Brain microvascular endothelial cell (primary cell): ENCODE measurements around the gene NUP210L.

Source experiments
- DNase-seq: peaks from one replicate; pipeline ENCODE4 v3.0.0-alpha.2; 2020
- H3K27ac ChIP-seq: fragments of 250-450 bp; sonication (Bioruptor Pico); 2 replicates; pipeline ENCODE4 v1.5.1; 2020; ENCODE audit warnings: mild to moderate bottlenecking, moderate library complexity
- H3K27me3 ChIP-seq: fragments of 250-450 bp; sonication (Bioruptor Pico); replicated peaks from 2 replicates; pipeline ENCODE4 v1.5.1; 2020; ENCODE audit warnings: mild to moderate bottlenecking
- H3K36me3 ChIP-seq: fragments of 250-450 bp; sonication (Bioruptor Pico); replicated peaks from 2 replicates; pipeline ENCODE4 v1.5.1; 2020; ENCODE audit warnings: mild to moderate bottlenecking
- H3K4me3 ChIP-seq: 2 replicates; pipeline ENCODE4 v1.5.1; 2011; ENCODE audit warnings: low read depth, mild to moderate bottlenecking, control low read depth, low read length, moderate library complexity
- CTCF ChIP-seq: IDR thresholded peaks from 2 replicates; pipeline ENCODE4 v1.5.1; 2011; ENCODE audit warnings: low read depth, mild to moderate bottlenecking, moderate library complexity, low read length, control low read depth, inconsistent platforms; ENCODE audit errors: missing control alignments
- in situ Hi-C: cut with HindIII; loops from 2 replicates; pipeline ENCODE4 v1.10.0; 2017; ENCODE audit warnings: low sequenced_read_pairs, low pct_ligation_motif_present

The NUP210L gene

GRCh38 chr1:154190550-154190949, 35.7 kb upstream of the NUP210L start:
- no peaks in the 10 kb centered on the region for H3K36me3 ChIP-seq
- peaks cover 7% of the 10 kb centered on the region for H3K27me3 ChIP-seq
- H3K4me3 ChIP-seq: no peak overlapping the region
- DNase-seq: no peak
- no peak for TF ChIP-seq CTCF
- in situ Hi-C loops: no loop called here
- no peak overlapping the region for H3K27ac ChIP-seq

GRCh38 chr1:154186852-154187501, 32.1 kb upstream of the NUP210L start:
- H3K36me3 ChIP-seq: no peaks in the 10 kb centered on the region
- no peaks in the 10 kb centered on the region for H3K27me3 ChIP-seq
- H3K27ac ChIP-seq: no peak overlapping the region
- no peak for DNase-seq
- TF ChIP-seq CTCF: no peak
- in situ Hi-C loops: no loop called here
- no peak overlapping the region for H3K4me3 ChIP-seq

GRCh38 chr1:154186177-154186576, 31.3 kb upstream of the NUP210L start:
- no peak overlapping the region for H3K27ac ChIP-seq
- peak; percentile 35 for DNase-seq
- no peak overlapping the region for H3K4me3 ChIP-seq
- H3K36me3 ChIP-seq: no peaks in the 10 kb centered on the region
- in situ Hi-C loops: no loop called here
- no peaks in the 10 kb centered on the region for H3K27me3 ChIP-seq
- peak; percentile 64 for TF ChIP-seq CTCF

- peaks cover 5% of the 10 kb centered on the region for H3K36me3 ChIP-seq
Measured at GRCh38 chr1:154183046-154183915, 28.4 kb upstream of the NUP210L start.

GRCh38 chr1:154182344-154183045, 27.6 kb upstream of the NUP210L start:
- peak overlapping the region; percentile 76 for H3K27ac ChIP-seq
- DNase-seq: peak; percentile 68
- peak overlapping the region; percentile 100 for H3K4me3 ChIP-seq
- in situ Hi-C loops: no loop called here
- no peak for TF ChIP-seq CTCF
- peaks cover 10% of the 10 kb centered on the region for H3K36me3 ChIP-seq
- H3K27me3 ChIP-seq: no peaks in the 10 kb centered on the region

More at GRCh38 chr1:154183046-154183915, 28.4 kb upstream of the NUP210L start:
- DNase-seq: peak; percentile 94
- peak overlapping the region; percentile 76 for H3K27ac ChIP-seq
- H3K27me3 ChIP-seq: no peaks in the 10 kb centered on the region
- peak overlapping the region; percentile 100 for H3K4me3 ChIP-seq
- in situ Hi-C loops: no loop called here
- no peak for TF ChIP-seq CTCF
